COLO668 (cell line): ENCODE measurements around the gene CFAP119.

Experiments used
- DNase-seq: peaks from one replicate; lab custom pipeline; 2025; ENCODE audit not compliant: unreplicated experiment; lab: John Stamatoyannopoulos, UW

The CFAP119 gene

DNA sequence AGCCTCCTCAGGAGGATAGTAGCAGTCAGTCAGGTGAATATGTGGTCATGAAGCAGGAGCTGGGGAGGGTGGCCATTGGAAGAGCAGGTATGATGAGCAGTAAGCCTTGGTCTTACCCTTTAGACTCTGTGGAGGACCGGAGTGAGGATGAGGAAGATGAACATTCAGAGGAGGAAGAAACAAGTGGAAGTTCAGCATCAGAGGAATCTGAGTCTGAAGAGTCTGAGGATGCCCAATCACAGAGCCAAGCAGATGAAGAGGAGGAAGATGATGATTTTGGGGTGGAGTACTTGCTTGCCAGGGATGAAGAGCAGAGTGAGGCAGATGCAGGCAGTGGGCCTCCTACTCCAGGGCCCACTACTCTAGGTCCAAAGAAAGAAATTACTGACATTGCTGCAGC lies 50.1 kb downstream of the CFAP119 start:
- DNase-seq: no peak

- DNase-seq: no peak
These were observed 50.9 kb downstream of the CFAP119 start for GRCh38 chr16:30710971-30711370.
